ENCODE measurements around the gene CSAG2. TPM values are rescaled to one million over a fixed set of nuclear protein-coding genes. Genes with fewer than 3 reads are reported as not detected.

The CSAG2 gene
- polyA plus RNA-seq, 4 donors, result not detected

DNA sequence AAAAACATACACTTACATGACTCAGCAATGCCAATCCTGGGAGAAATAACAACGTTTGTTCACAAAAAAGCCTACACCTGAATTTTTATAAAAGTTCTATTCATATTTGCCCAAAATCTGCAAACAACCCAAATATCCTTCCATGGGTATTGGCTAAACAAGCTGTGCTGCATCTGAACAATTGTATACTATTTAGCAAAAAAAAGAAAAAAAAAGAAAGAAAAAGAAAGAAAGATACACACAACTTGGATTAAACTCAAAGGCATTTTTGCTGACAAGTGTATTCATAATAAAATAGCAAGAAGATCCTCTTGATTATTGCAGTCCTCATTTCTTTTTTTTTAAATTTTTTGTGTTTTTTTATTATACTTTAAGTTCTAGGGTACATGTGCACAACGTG lies 34.9 kb downstream of the CSAG2 start:
- DNase-seq (ENCODE audit: low read depth in 4 of 4, low spot score in 3 of 4), result no peak

DNA sequence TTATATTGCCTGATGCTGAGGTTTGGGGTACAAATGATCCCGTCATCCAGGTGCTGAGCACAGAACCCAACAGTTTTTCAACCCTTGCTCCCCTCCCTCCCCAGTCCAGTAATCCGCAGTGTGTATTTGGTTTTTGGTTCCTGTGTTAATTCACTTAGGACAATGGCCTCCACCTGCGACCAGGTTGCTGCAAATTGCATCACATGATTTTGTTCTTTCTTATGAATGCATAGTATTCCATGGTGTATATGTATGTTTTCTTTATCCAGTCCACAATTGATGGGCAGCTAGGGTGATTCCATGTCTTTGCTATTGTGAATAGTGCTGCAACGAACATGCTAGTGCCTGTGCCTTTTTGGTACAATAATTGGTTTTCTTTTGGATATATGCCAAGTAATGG lies 46.0 kb downstream of the CSAG2 start:
- DNase-seq (ENCODE audit: low read depth in 4 of 4, low spot score in 3 of 4), result no peak

DNA sequence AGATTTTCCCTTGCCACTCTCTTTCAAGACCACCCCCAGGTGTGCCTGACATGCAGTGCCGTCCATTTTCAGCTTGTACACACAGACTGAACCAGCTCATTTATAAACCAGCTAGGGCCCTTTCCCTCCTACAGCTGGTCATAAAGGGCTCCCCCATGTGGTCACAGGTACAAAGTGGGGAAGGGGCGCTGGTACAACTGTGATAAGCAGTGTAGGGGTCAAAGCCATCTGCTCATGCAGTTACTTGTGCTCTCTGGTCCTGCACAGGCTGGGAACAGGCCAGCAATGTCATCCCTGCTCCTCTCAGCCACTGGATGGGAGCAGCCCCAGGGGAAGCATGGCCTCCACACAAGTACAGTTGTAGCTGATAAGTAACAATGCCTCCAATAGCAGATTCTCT lies 50.8 kb downstream of the CSAG2 start:
- DNase-seq (ENCODE audit: low read depth in 4 of 4, low spot score in 3 of 4), result no peak

Other genes with a start within 250 kb of the CSAG2 start
- gene GABRQ, start 71.4 kb downstream of the CSAG2 start, polyA plus RNA-seq (ENCODE audit: insufficient read length in 4 of 4), result 1 to 10 TPM; 1.1 to 3.3 (median 1.8) TPM
- gene MAGEA3, start 10.5 kb downstream of the CSAG2 start, polyA plus RNA-seq (ENCODE audit: insufficient read length in 4 of 4), result not detected
- gene MAGEA2B, start 5.4 kb upstream of the CSAG2 start, polyA plus RNA-seq (ENCODE audit: insufficient read length in 4 of 4), result not detected
- not detected for gene CSAG1, start 24.4 kb upstream of the CSAG2 start, polyA plus RNA-seq (ENCODE audit: insufficient read length in 4 of 4)
- gene MAGEA12, start 24.5 kb upstream of the CSAG2 start, polyA plus RNA-seq (ENCODE audit: insufficient read length in 4 of 4), result not detected
- gene MAGEA2, start 44.6 kb upstream of the CSAG2 start, polyA plus RNA-seq (ENCODE audit: insufficient read length in 4 of 4), result not detected
- gene CSAG3, start 49.9 kb upstream of the CSAG2 start, polyA plus RNA-seq (ENCODE audit: insufficient read length in 4 of 4), result not detected
- not detected for gene MAGEA6, start 60.4 kb upstream of the CSAG2 start, polyA plus RNA-seq (ENCODE audit: insufficient read length in 4 of 4)
- gene CETN2, start 121.5 kb upstream of the CSAG2 start, polyA plus RNA-seq (ENCODE audit: insufficient read length in 4 of 4), result 100 to 1,000 TPM in 3 of 4 donors, 10 to 100 TPM in 1; 74.6 to 141 (median 113) TPM
- 10 to 100 TPM; 20.1 to 33.7 (median 27.5) TPM for gene NSDHL, start 121.8 kb upstream of the CSAG2 start, polyA plus RNA-seq (ENCODE audit: insufficient read length in 4 of 4)
- 10 to 100 TPM; 35.3 to 54.9 (median 43.0) TPM for gene ZNF185, start 188.8 kb upstream of the CSAG2 start, polyA plus RNA-seq (ENCODE audit: insufficient read length in 4 of 4)

Data from left renal pelvis (tissue), 4 donors.